ENCODE measurements around the gene TGDS.

TGDS gene

GRCh38 chr13:94599877-94600276, 3.9 kb upstream of the TGDS start:
- no peak for DNase-seq (ENCODE audit: low read depth in 2 of 2)

DNA sequence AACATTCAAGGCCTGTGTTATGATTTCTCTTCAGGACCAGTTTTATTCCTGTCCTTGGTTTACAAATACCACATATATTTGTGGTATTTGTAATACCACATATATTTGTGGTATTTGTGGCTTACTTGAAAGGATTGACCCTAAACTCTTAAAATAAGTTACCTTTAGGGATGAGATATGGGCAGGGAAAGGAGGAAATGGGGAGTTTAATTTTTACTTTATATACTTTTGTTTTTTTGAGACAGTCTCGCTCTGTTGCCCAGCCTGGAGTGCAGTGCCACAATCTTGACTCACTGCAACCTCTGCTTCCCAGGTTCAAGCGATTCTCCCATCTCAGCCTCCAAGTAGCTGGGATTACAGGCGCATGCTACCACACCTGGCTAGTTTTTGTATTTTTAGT, 2.3 kb upstream of the TGDS start:
- no peak for DNase-seq (ENCODE audit: low read depth in 2 of 2)

DNA sequence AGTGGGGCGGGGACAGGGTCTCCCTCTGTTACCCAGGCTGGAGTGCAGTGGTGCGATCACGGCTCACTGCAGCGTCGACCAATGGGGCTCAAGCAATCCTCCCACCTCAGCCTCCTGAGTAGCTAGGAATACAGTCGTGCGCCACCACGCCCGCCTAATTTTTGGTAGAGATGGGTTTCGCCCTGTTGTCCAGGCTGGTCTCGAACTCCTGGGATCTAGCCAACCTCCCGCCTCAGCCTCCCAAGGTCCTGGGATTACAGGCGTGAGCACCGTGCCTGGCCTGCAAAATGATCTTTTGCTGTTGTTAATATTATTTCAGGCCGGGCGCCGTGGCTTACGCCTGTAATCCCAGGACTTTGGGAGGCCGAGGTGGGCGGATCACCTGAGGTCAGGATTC, 621 bp upstream of the TGDS start:
- DNase-seq (ENCODE audit: low read depth in 2 of 2), result no peak

DNA sequence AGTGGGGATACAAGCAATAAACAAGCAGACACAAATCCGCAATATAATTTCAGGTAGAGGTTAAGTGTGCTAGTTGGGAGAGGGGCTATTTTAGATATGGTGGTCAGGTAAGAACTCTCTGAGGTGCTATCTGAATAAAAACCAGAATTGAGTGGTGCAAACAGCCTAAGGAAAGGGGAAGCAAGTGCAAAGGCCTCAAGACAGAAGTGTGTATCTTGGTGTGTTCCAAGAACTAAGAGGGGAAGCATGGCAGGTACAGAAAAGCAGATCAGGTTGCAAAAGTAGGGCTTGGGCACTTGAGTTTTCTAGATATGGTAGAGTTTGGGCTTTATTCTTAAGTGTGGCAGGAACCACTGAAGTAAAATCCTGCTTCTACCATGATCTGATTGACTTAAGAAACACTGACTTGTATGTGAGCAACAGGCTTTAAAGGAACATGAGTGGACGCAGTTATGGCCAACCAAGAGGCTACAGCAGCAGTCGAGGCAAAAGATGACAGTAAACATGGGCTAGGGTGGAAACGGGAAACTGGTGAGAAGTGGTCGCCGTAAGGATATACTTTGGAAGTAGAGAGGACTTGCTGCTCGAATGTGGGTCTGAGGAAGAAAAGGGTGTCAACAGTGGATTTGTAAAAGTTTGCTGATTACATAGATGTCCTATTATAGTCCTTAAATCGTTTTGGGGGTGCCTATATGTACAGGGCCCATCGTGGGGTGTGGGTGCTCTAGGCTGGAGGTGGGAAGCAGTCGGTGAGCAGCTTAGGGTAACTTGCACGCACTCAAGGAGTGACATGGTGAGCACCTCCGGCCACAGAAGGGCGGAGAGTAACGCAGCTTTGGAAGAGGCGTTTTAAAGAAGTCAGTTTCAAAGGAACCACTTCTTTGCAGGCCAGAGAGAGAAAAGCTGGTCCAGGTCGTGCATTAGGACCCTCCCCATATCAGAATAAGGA, 677 bp downstream of the TGDS start:
- no peak for DNase-seq (ENCODE audit: low read depth in 2 of 2)

DNA sequence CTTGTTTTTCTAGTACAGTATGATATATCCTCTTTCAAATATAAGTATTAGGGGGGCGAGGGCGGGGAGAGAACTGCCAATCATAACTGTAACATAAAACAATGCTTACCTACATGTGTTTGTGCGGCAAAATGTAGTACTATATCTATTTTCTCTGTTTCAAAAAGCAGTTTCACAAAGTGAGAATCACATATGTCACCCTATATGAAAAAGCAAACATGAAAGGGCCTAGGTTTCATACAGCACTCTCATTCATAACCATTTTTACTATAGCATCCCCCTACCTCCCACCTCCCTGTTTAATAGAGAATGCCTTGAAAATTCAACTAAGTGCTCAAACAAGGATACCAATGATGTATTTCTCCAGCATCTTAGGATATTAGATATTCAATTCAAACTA, 5.2 kb downstream of the TGDS start:
- DNase-seq (ENCODE audit: low read depth in 2 of 2), result no peak

GRCh38 chr13:94588541-94588940, 7.4 kb downstream of the TGDS start:
- no peak for DNase-seq (ENCODE audit: low read depth in 2 of 2)

DNA sequence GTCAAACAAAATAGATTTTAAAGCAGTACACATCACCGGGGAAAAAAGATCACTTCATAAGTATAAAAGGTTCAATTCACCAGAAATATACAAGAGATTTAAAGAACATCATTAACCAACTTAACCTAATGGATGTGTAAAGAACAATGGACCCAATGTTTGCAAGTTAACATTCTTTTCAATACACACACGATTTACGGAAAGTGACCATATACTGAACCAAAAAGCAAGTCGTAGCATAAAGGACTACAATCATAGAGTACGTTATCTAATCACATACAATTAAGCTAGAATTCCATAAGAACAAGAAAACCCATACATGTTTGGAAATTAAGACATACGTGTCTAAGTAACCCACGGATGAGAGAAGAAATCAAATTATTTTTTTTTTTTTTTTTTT, 9.6 kb downstream of the TGDS start:
- DNase-seq (ENCODE audit: low read depth in 2 of 2), result no peak

DNA sequence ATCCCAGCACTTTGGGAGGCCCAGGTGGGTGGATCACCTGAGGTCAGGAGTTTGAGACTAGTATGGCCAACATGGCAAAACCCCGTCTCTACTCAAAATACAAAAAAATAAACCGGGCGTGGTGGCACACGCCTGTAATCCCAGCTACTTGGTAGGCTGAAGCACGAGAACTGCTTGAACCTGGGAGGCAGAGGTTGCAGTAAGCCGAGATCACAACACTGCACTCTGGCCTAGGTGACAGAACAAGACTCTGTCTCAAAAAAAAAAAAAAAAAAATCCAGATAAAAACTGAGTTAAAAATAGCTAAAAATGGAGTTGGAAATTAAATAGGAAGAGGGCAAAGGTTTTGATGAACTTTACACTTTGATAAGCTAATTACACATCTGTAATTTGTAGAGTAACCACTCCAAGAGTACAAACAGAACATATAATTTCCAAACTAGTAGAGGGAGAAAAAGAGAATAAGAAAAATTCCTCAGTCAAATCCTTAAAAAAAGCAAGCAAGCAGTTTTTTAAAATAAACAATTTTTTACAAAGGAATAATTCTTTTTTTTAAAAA, 10.3 kb downstream of the TGDS start:
- no peak for DNase-seq (ENCODE audit: low read depth in 2 of 2)

DNA sequence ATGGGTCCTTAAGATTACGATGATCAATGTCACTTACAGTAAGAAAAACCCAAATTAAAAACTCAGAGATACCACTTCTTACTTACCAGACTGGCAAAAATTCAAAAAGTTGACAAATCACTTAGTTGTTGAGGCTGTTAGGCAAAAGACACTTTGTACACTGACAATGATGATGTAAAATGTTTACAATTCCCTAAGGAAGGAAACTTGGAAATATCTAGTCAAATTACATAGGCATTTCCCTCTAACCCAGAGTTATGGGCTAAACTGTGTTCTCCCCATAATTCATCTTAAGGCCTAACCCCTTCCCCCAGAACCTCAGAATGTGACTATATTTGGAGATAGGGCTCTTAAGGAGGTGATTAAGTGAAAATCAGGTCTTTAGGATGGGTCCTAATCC, 12.0 kb downstream of the TGDS start:
- no peak for DNase-seq (ENCODE audit: low read depth in 2 of 2)

GRCh38 chr13:94579063-94579462, 16.9 kb downstream of the TGDS start:
- no peak for DNase-seq (ENCODE audit: low read depth in 2 of 2)

DNA sequence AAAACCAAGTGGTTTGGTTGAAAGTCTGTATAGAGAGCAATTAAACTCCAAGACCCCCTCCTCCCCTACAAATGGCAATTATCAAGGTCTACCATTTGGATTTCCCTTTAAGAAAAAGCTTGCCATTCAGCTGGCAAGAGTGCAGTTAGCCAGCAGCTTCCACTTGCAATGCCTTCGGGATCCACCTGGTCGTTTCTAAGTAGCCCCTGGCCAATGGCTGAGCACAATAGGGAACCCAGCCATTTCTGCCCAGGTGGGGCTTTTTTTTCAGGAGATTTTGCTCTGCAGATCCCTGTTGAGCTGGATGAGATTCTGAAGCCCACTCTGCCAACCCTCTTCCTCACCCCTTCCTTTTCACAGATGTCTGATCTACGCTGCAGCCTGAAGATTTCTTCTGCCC, 26.3 kb downstream of the TGDS start:
- no peak for DNase-seq (ENCODE audit: low read depth in 2 of 2)

DNA sequence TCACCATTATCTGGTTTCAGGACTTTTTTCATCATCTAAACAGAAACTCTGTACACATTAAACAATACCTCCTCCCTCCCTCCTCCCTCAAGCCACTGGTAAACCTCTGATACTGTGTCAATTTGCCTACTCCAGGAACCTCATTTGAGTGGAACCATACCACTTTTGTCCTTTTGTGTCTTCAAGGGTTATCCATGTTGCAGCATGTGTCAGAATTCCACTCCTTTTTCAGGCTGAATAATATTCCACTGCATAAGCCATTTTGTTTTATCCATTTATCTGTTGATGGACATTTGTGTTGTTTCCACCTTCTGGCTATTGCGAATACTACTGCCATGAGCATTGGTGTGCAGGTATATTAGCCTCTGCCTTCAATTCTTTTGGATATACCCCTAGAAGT, 27.5 kb downstream of the TGDS start:
- DNase-seq (ENCODE audit: low read depth in 2 of 2), result no peak

- DNase-seq (ENCODE audit: low read depth in 2 of 2), result no peak
Observed at GRCh38 chr13:94567581-94567980, 28.4 kb downstream of the TGDS start.

- DNase-seq (ENCODE audit: low read depth in 2 of 2), result no peak
Observed at GRCh38 chr13:94561126-94561525, 34.8 kb downstream of the TGDS start.

- DNase-seq (ENCODE audit: low read depth in 2 of 2), result no peak
Observed at GRCh38 chr13:94560116-94560515, 35.8 kb downstream of the TGDS start.

DNA sequence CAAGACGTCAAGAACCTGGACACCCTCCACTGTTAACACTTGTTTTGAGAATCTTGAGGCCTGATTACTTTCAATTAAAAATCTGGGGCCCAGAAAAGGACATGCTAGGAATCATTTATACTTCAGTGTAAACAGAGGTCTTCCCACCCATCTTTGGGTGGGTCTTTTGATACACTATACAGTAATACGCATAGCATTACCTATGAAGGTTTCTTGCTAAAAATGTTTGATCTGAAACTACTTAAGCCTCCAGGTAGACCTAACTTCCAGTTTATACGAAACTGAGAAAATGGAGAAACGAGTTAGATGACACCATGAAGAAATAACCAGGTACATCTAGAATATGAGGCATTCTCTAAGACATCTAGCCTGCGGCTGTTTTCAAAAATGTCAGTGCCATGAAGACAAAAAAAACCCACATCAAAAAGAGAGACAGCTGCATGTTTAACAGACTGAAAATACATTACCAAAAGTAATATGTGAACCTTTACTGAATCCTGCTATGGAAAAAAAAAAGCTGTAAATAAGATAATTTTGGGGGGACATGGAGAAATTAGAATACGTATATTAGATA, 36.6 kb downstream of the TGDS start:
- no peak for DNase-seq (ENCODE audit: low read depth in 2 of 2)

GRCh38 chr13:94558716-94559115, 37.2 kb downstream of the TGDS start:
- no peak for DNase-seq (ENCODE audit: low read depth in 2 of 2)

DNA sequence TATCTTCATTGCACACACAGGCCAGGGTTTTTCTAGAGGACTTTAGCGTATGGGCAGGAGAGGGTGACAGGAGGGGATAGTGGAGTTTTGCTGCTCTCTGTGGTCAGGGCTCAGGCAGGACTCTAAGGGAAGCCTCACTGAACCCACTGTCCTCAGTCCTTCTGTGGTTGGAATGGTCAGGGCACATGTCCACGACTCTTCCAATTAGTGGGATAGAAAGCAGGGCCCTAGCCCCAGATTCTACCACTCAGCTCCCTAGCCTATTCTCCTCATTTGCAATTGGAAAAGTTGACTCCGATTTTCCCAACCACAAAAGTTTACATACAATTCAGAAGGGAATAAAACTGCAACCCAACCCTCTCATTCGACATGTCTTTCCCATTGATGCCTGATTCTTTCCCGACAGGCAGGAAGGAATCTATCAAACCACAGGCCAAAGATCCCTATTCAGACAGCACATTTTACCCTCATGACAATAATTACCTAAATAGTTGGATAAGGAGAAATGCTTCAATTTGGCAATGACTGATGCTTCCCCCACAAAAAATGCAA, 38.2 kb downstream of the TGDS start:
- no peak for DNase-seq (ENCODE audit: low read depth in 2 of 2)

DNA sequence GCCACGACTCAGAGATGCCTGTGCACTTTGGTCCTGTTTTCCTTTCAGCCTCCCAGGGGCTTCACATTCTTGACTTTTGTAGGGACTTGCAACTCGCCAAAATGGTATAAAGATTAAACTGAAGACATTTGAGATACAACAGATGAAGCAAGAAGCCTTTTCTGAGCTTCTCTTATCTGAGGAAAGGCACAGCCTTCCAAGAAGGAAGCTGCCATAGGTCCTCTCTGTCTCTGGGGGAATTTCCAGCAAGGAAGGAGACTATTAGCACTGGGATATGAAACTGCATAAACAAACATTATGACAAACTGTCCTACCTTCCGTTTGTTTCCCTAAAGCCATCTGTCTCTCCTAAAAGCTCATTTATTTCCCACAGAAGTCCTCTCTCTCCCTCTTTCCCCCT, 39.3 kb downstream of the TGDS start:
- no peak for DNase-seq (ENCODE audit: low read depth in 2 of 2)

DNA sequence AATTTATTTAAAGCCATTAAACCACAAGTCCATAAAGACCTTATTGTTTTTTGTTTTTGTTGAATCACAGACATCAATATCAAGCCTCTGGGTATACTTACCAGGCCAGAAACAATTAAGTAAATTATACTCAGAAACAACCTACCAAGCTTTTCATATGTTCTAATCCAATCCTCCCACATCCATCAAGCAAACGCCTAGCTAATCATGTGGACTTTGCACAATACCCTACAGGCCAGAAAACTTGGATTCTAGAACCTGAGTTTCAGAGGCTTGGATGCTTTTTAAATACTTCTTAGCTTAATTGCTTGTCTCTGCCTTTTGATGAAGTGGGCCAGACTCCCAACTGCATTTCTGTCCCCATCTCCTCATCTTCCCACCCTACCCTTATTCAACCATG, 39.9 kb downstream of the TGDS start:
- DNase-seq (ENCODE audit: low read depth in 2 of 2), result no peak

DNA sequence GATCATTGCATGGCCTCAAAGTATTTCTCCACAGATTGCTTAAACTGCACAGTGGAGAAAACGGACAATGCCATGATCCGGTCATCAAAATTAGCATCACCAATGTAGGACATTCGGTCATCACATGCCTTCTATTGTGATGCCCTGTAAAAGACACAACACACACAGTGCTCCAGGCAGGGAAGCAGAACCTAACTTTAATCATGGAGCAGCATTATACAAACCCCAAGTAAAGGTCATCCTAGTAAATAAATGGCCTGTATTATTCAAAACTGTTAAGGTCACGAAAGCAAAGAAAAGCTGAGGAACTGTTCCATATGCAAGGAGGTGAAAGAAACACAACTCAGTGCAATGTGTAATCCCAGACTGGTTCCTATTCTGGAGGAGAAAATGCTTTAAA, 42.2 kb downstream of the TGDS start:
- no peak for DNase-seq (ENCODE audit: low read depth in 2 of 2)

DNA sequence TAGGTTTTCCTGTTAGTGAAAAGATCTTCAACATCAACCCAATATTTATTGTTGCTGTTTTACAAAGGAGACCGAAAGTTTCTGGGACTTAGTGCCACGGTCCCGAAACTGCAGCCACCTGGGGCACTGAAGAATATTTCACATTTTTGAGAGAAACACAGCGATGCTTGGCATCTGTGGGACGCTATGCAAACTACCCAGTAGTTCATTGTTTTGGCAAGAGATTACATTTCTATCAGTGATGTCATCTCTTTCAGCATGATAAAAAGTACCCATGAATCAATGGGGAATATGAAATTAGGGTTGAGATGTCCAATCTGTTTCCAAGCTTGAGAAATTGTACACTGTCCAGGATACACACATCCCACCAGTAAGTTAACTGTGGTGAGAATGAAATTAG, 43.9 kb downstream of the TGDS start:
- DNase-seq (ENCODE audit: low read depth in 2 of 2), result no peak

Measured in stimulated activated CD8-positive, alpha-beta memory T cell treated with anti-CD3 and anti-CD28 coated beads, Interleukin-7, amount 100 ng/mL, for 1 hour (primary cell).